Measurements from ENCODE around the gene LRRC17.
"Not testable (repeated sequence)": the region's sequence is repeated elsewhere in the genome, so short reads cannot be mapped to it uniquely, and the experiment has no call there.

Gene LRRC17

GRCh38 chr7:102976493-102976892 lies 63.7 kb downstream of the LRRC17 start:
- Histone ChIP-seq H3K4me3 (ENCODE audit: low read depth in 1 of 2, low read length in 2 of 2) (no peak overlapping the region), H3K4me1 (ENCODE audit: control insufficient read depth in 1 of 2, insufficient read depth in 2 of 2, low read length in 2 of 2) (no peaks in the 10 kb centered on the region), H3K27me3 (ENCODE audit: low read depth, low read length) (no peaks in the 10 kb centered on the region), H3K9me3 (ENCODE audit: control insufficient read depth in 1 of 2, low read length in 2 of 2) (peaks cover 0 to 6% of the 10 kb centered on the region in 2 donors), H3K27ac (ENCODE audit: low read length) (no peak overlapping the region), H3K36me3 (ENCODE audit: control insufficient read depth in 1 of 2, insufficient read depth in 2 of 2, low read length in 2 of 2) (no peaks in the 10 kb centered on the region)

GRCh38 chr7:102977586-102977985 lies 64.8 kb downstream of the LRRC17 start:
- not testable (repeated sequence) for H3K9me3 ChIP-seq (ENCODE audit: control insufficient read depth in 1 of 2, low read length in 2 of 2); H3K27me3 ChIP-seq (ENCODE audit: low read depth, low read length); H3K27ac ChIP-seq (ENCODE audit: low read length); H3K36me3 ChIP-seq (ENCODE audit: control insufficient read depth in 1 of 2, insufficient read depth in 2 of 2, low read length in 2 of 2); H3K4me3 ChIP-seq (ENCODE audit: low read depth in 1 of 2, low read length in 2 of 2); H3K4me1 ChIP-seq (ENCODE audit: control insufficient read depth in 1 of 2, insufficient read depth in 2 of 2, low read length in 2 of 2)

- no peak overlapping the region for H3K27ac ChIP-seq (ENCODE audit: low read length)
- peaks cover 0 to 6% of the 10 kb centered on the region in 2 donors for H3K9me3 ChIP-seq (ENCODE audit: control insufficient read depth in 1 of 2, low read length in 2 of 2)
- H3K27me3 ChIP-seq (ENCODE audit: low read depth, low read length) = no peaks in the 10 kb centered on the region
- no peaks in the 10 kb centered on the region for H3K4me1 ChIP-seq (ENCODE audit: control insufficient read depth in 1 of 2, insufficient read depth in 2 of 2, low read length in 2 of 2)
- H3K4me3 ChIP-seq (ENCODE audit: low read depth in 1 of 2, low read length in 2 of 2) = no peak overlapping the region
- H3K36me3 ChIP-seq (ENCODE audit: control insufficient read depth in 1 of 2, insufficient read depth in 2 of 2, low read length in 2 of 2) = no peaks in the 10 kb centered on the region
These were observed 65.5 kb downstream of the LRRC17 start for GRCh38 chr7:102978284-102978683.

GRCh38 chr7:102979670-102980069 lies 66.9 kb downstream of the LRRC17 start:
- no peak overlapping the region for H3K27ac ChIP-seq (ENCODE audit: low read length)
- H3K4me3 ChIP-seq (ENCODE audit: low read depth in 1 of 2, low read length in 2 of 2) = no peak overlapping the region
- H3K36me3 ChIP-seq (ENCODE audit: control insufficient read depth in 1 of 2, insufficient read depth in 2 of 2, low read length in 2 of 2) = no peaks in the 10 kb centered on the region
- H3K4me1 ChIP-seq (ENCODE audit: control insufficient read depth in 1 of 2, insufficient read depth in 2 of 2, low read length in 2 of 2) = no peaks in the 10 kb centered on the region
- no peaks in the 10 kb centered on the region for H3K27me3 ChIP-seq (ENCODE audit: low read depth, low read length)
- peaks cover 0 to 6% of the 10 kb centered on the region in 2 donors for H3K9me3 ChIP-seq (ENCODE audit: control insufficient read depth in 1 of 2, low read length in 2 of 2)

GRCh38 chr7:102981451-102981850 lies 68.7 kb downstream of the LRRC17 start:
- H3K27me3 ChIP-seq (ENCODE audit: low read depth, low read length) = no peaks in the 10 kb centered on the region
- H3K36me3 ChIP-seq (ENCODE audit: control insufficient read depth in 1 of 2, insufficient read depth in 2 of 2, low read length in 2 of 2) = no peaks in the 10 kb centered on the region
- peaks cover 0 to 6% of the 10 kb centered on the region in 2 donors for H3K9me3 ChIP-seq (ENCODE audit: control insufficient read depth in 1 of 2, low read length in 2 of 2)
- no peak overlapping the region for H3K4me3 ChIP-seq (ENCODE audit: low read depth in 1 of 2, low read length in 2 of 2)
- H3K27ac ChIP-seq (ENCODE audit: low read length) = no peak overlapping the region
- H3K4me1 ChIP-seq (ENCODE audit: control insufficient read depth in 1 of 2, insufficient read depth in 2 of 2, low read length in 2 of 2) = no peaks in the 10 kb centered on the region

- Histone ChIP-seq H3K4me1 (ENCODE audit: control insufficient read depth in 1 of 2, insufficient read depth in 2 of 2, low read length in 2 of 2) (no peaks in the 10 kb centered on the region), H3K27me3 (ENCODE audit: low read depth, low read length) (no peaks in the 10 kb centered on the region), H3K4me3 (ENCODE audit: low read depth in 1 of 2, low read length in 2 of 2) (no peak overlapping the region), H3K36me3 (ENCODE audit: control insufficient read depth in 1 of 2, insufficient read depth in 2 of 2, low read length in 2 of 2) (no peaks in the 10 kb centered on the region), H3K9me3 (ENCODE audit: control insufficient read depth in 1 of 2, low read length in 2 of 2) (peaks cover 0 to 6% of the 10 kb centered on the region in 2 donors), H3K27ac (ENCODE audit: low read length) (no peak overlapping the region)
These were observed 69.4 kb downstream of the LRRC17 start for GRCh38 chr7:102982235-102982634.

- H3K27ac ChIP-seq (ENCODE audit: low read length) = no peak overlapping the region
- H3K27me3 ChIP-seq (ENCODE audit: low read depth, low read length) = no peaks in the 10 kb centered on the region
These were observed 70.8 kb downstream of the LRRC17 start for GRCh38 chr7:102983602-102984001.

GRCh38 chr7:102985176-102985783 lies 72.5 kb downstream of the LRRC17 start:
- no peak overlapping the region for H3K27ac ChIP-seq (ENCODE audit: low read length)
- no peaks in the 10 kb centered on the region for H3K4me1 ChIP-seq (ENCODE audit: control insufficient read depth in 1 of 2, insufficient read depth in 2 of 2, low read length in 2 of 2)

More at GRCh38 chr7:102983602-102984001, 70.8 kb downstream of the LRRC17 start:
- Histone ChIP-seq H3K4me3 (ENCODE audit: low read depth in 1 of 2, low read length in 2 of 2) (no peak overlapping the region), H3K36me3 (ENCODE audit: control insufficient read depth in 1 of 2, insufficient read depth in 2 of 2, low read length in 2 of 2) (no peaks in the 10 kb centered on the region), H3K9me3 (ENCODE audit: control insufficient read depth in 1 of 2, low read length in 2 of 2) (peaks cover 0 to 6% of the 10 kb centered on the region in 2 donors), H3K4me1 (ENCODE audit: control insufficient read depth in 1 of 2, insufficient read depth in 2 of 2, low read length in 2 of 2) (no peaks in the 10 kb centered on the region)

GRCh38 chr7:102988088-102988487 lies 75.3 kb downstream of the LRRC17 start:
- H3K36me3 ChIP-seq (ENCODE audit: control insufficient read depth in 1 of 2, insufficient read depth in 2 of 2, low read length in 2 of 2) = no peaks in the 10 kb centered on the region
- H3K9me3 ChIP-seq (ENCODE audit: control insufficient read depth in 1 of 2, low read length in 2 of 2) = no peaks in the 10 kb centered on the region
- H3K4me1 ChIP-seq (ENCODE audit: control insufficient read depth in 1 of 2, insufficient read depth in 2 of 2, low read length in 2 of 2) = peaks cover 3 to 6% of the 10 kb centered on the region in 2 donors
- H3K27ac ChIP-seq (ENCODE audit: low read length) = no peak overlapping the region
- no peaks in the 10 kb centered on the region for H3K27me3 ChIP-seq (ENCODE audit: low read depth, low read length)
- no peak overlapping the region for H3K4me3 ChIP-seq (ENCODE audit: low read depth in 1 of 2, low read length in 2 of 2)

More at GRCh38 chr7:102985176-102985783, 72.5 kb downstream of the LRRC17 start:
- Histone ChIP-seq H3K4me3 (ENCODE audit: low read depth in 1 of 2, low read length in 2 of 2) (no peak overlapping the region), H3K36me3 (ENCODE audit: control insufficient read depth in 1 of 2, insufficient read depth in 2 of 2, low read length in 2 of 2) (no peaks in the 10 kb centered on the region), H3K9me3 (ENCODE audit: control insufficient read depth in 1 of 2, low read length in 2 of 2) (no peaks in the 10 kb centered on the region), H3K27me3 (ENCODE audit: low read depth, low read length) (no peaks in the 10 kb centered on the region)

- H3K27ac ChIP-seq (ENCODE audit: low read length) = no peak overlapping the region
- peaks cover 3 to 9% of the 10 kb centered on the region in 2 donors for H3K4me1 ChIP-seq (ENCODE audit: control insufficient read depth in 1 of 2, insufficient read depth in 2 of 2, low read length in 2 of 2)
- H3K27me3 ChIP-seq (ENCODE audit: low read depth, low read length) = no peaks in the 10 kb centered on the region
- H3K36me3 ChIP-seq (ENCODE audit: control insufficient read depth in 1 of 2, insufficient read depth in 2 of 2, low read length in 2 of 2) = no peaks in the 10 kb centered on the region
- H3K9me3 ChIP-seq (ENCODE audit: control insufficient read depth in 1 of 2, low read length in 2 of 2) = no peaks in the 10 kb centered on the region
- H3K4me3 ChIP-seq (ENCODE audit: low read depth in 1 of 2, low read length in 2 of 2) = no peak overlapping the region
These were observed 76.1 kb downstream of the LRRC17 start for GRCh38 chr7:102988631-102989560.

GRCh38 chr7:102990642-102991041 lies 77.8 kb downstream of the LRRC17 start:
- Histone ChIP-seq H3K27me3 (ENCODE audit: low read depth, low read length) (no peaks in the 10 kb centered on the region), H3K9me3 (ENCODE audit: control insufficient read depth in 1 of 2, low read length in 2 of 2) (no peaks in the 10 kb centered on the region), H3K27ac (ENCODE audit: low read length) (no peak overlapping the region), H3K36me3 (ENCODE audit: control insufficient read depth in 1 of 2, insufficient read depth in 2 of 2, low read length in 2 of 2) (no peaks in the 10 kb centered on the region), H3K4me3 (ENCODE audit: low read depth in 1 of 2, low read length in 2 of 2) (no peak overlapping the region), H3K4me1 (ENCODE audit: control insufficient read depth in 1 of 2, insufficient read depth in 2 of 2, low read length in 2 of 2) (peaks cover 3 to 9% of the 10 kb centered on the region in 2 donors)

Data from muscle layer of duodenum (tissue), 2 donors.